Kidney (tissue), 14 donors: ENCODE results near the gene GPR37L1. TPM values are rescaled to one million over a fixed set of nuclear protein-coding genes. Genes with fewer than 3 reads are reported as not detected.

Experiments
- DNase-seq, 5 donors: peaks; one replicate each; pipeline ENCODE4 v3.0.0-alpha.2; 2013 to 2020
- FAIRE-seq: peaks from 2 replicates; lab custom pipeline; 2012; peaks lifted over from hg19 to GRCh38; lab: Jason Lieb, UNC
- H3K27ac ChIP-seq, 2 donors: one replicate each; pipeline ENCODE4 v1.7.0; 2013; ENCODE audit warnings: low read depth in 2 of 2, low read length in 2 of 2, inconsistent platforms in 1 of 2
- H3K27me3 ChIP-seq: one replicate; pipeline ENCODE4 v1.7.1; 2013; ENCODE audit warnings: low read length, inconsistent platforms; ENCODE audit not compliant: control insufficient read depth, insufficient read depth
- H3K36me3 ChIP-seq, 3 donors: one replicate each; pipeline versions ENCODE4 v1.7.0 to v1.7.1; 2013; ENCODE audit warnings: low read length in 3 of 3, control low read depth in 1 of 3, inconsistent platforms in 1 of 3; ENCODE audit not compliant: insufficient read depth in 3 of 3, control insufficient read depth in 2 of 3
- H3K4me1 ChIP-seq, 3 donors: one replicate each; pipeline versions ENCODE4 v1.7.0 to v1.7.1; 2013; ENCODE audit warnings: low read length in 3 of 3, inconsistent platforms in 1 of 3, low read depth in 1 of 3; ENCODE audit not compliant: control insufficient read depth in 2 of 3, insufficient read depth in 2 of 3
- H3K4me3 ChIP-seq, 3 donors: one replicate each; pipeline versions ENCODE4 v1.7.0 to v1.8.1; 2013; ENCODE audit warnings: low read length in 3 of 3, control low read depth in 1 of 3, inconsistent platforms in 1 of 3
- H3K9ac ChIP-seq, 3 donors: one replicate each; pipeline versions ENCODE4 v1.7.0 to v1.7.1; 2013; ENCODE audit warnings: low read length in 3 of 3, control low read depth in 1 of 3, inconsistent platforms in 1 of 3
- H3K9me3 ChIP-seq, 3 donors: one replicate each; pipeline versions ENCODE4 v1.7.0 to v1.7.1; 2013; ENCODE audit warnings: low read length in 3 of 3, control low read depth in 1 of 3, inconsistent platforms in 1 of 3; ENCODE audit not compliant: control insufficient read depth in 2 of 3, insufficient read depth in 1 of 3
- CTCF ChIP-seq: IDR thresholded peaks from 3 replicates; pipeline ENCODE4 v1.5.1; 2012; ENCODE audit warnings: mild to moderate bottlenecking, moderate library complexity, borderline replicate concordance; ENCODE audit not compliant: insufficient read depth; ENCODE audit errors: extremely low read depth
- intact Hi-C: fragments of 100-400 bp; cut with DNase I; formaldehyde crosslinking; loops from one replicate; pipeline ENCODE4 v1.11.1; 2022
- polyA plus RNA-seq: library from polyadenylated mRNA; stranded (reverse); fragments of 350-450 nt; fragmentation: Illumina TruSeq; extraction: RNeasy Lipid Tissue Mini Kit (QIAGEN cat#74804); gene quantifications from one replicate; pipeline ENCODE4 v1.2.3, GENCODE V29; 2014; ENCODE audit warnings: low read depth, low replicate concordance; ENCODE audit not compliant: insufficient read depth
- total RNA-seq: library from RNA; stranded (reverse); fragmentation: NEBNext Ultra II Directional; extraction: Animal tissue kit (Norgen Biotek cat#: 25700); gene quantifications from one replicate; pipeline ENCODE4 v1.2.1, GENCODE V29; 2021
- donor health status: control.
- donor health status: control.
- donor health status: control.
- donor health status: control.
- donor health status: control.
- donor health status: DM: yes; HTN: yes; CAD: no.
- donor health status: Normal renal cell carcinoma (clear cell type).

The GPR37L1 gene
- total and polyA plus RNA-seq, 2 donors from 2014 or later: 0.13 TPM; not detected in 1

GRCh38 chr1:202125611-202126010 is 2.9 kb downstream of the GPR37L1 start:
- no peak for TF ChIP-seq CTCF

GRCh38 chr1:202126426-202126825 is 3.7 kb downstream of the GPR37L1 start:
- intact Hi-C loops: no loop called here
- no peaks in the 10 kb centered on the region for H3K4me1 ChIP-seq
- TF ChIP-seq CTCF: no peak
- no peaks in the 10 kb centered on the region for H3K9me3 ChIP-seq
- H3K9ac ChIP-seq: no peak overlapping the region
- H3K4me3 ChIP-seq: no peak overlapping the region
- no peaks in the 10 kb centered on the region for H3K36me3 ChIP-seq
- no peaks in the 10 kb centered on the region for H3K27me3 ChIP-seq
- DNase-seq (no peak), FAIRE-seq (no peak)
- H3K27ac ChIP-seq: no peak overlapping the region

More at GRCh38 chr1:202125611-202126010, 2.9 kb downstream of the GPR37L1 start:
- Histone ChIP-seq H3K27ac (no peak overlapping the region), H3K4me1 (no peaks in the 10 kb centered on the region), H3K36me3 (no peaks in the 10 kb centered on the region), H3K9me3 (no peaks in the 10 kb centered on the region), H3K9ac (no peak overlapping the region), H3K4me3 (no peak overlapping the region), H3K27me3 (no peaks in the 10 kb centered on the region)
- DNase-seq (no peak), FAIRE-seq (no peak)
- intact Hi-C loops: no loop called here

DNA sequence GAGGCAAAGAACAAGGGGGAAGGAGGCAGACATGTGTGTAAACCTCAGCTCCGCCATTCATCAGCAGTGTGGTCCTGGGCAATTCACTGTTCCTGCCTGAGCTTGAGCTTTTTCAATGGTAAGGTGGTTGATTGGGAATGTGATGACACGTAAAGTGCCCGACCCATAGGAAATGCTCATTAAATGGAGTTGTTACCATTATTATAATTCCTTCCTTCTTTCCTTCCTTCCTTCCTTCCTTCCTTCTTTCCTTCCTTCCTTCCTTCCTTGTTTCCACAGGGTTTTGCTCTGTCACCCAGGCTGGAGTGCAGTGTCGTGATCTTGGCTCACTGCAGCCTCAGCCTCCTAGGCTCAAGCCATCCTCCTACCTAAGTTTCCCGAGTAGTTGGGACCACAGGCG is 4.3 kb downstream of the GPR37L1 start:
- FAIRE-seq (no peak), DNase-seq (no peak)
- TF ChIP-seq CTCF: no peak
- Histone ChIP-seq H3K4me3 (no peak overlapping the region), H3K4me1 (peaks cover 0 to 5% (median 4%) of the 10 kb centered on the region in 3 donors), H3K9me3 (no peaks in the 10 kb centered on the region), H3K9ac (no peak overlapping the region), H3K27me3 (no peaks in the 10 kb centered on the region), H3K27ac (no peak overlapping the region), H3K36me3 (no peaks in the 10 kb centered on the region)
- intact Hi-C loops: no loop called here
